GM19099 (cell line): ENCODE measurements around the gene ZNRF2.

ENCODE experiments used
- POLR2A ChIP-seq: IDR thresholded peaks from 3 replicates; pipeline ENCODE4 v1.6.1; 2011; ENCODE audit warnings: low read depth; ENCODE audit not compliant: insufficient read length; ENCODE audit errors: extremely low read depth

ZNRF2 gene

GRCh38 chr7:30396389-30396788 is 112.0 kb downstream of the ZNRF2 start:
- no peak for TF ChIP-seq POLR2A

- TF ChIP-seq POLR2A = no peak
Measured at GRCh38 chr7:30403477-30403876, 119.1 kb downstream of the ZNRF2 start.

GRCh38 chr7:30405179-30405578 is 120.8 kb downstream of the ZNRF2 start:
- TF ChIP-seq POLR2A = no peak

GRCh38 chr7:30406664-30407425 is 122.4 kb downstream of the ZNRF2 start:
- no peak for TF ChIP-seq POLR2A

GRCh38 chr7:30411173-30411572 is 126.8 kb downstream of the ZNRF2 start:
- no peak for TF ChIP-seq POLR2A

- TF ChIP-seq POLR2A = no peak
Measured at GRCh38 chr7:30411897-30412296, 127.5 kb downstream of the ZNRF2 start.

- TF ChIP-seq POLR2A = no peak
Measured at GRCh38 chr7:30412782-30413504, 128.5 kb downstream of the ZNRF2 start.

GRCh38 chr7:30413864-30414263 is 129.5 kb downstream of the ZNRF2 start:
- TF ChIP-seq POLR2A = no peak
